Endothelial cell of umbilical vein (primary cell): ENCODE results near the gene CCDC187.

Experiments
- CTCF ChIP-seq, 2 donors: IDR thresholded peaks; 1 replicate in 1 of 2; 2 replicates in 1 of 2; pipeline ENCODE4 v1.5.1; 2011; ENCODE audit warnings: low read length in 2 of 2, mild to moderate bottlenecking in 2 of 2, moderate library complexity in 2 of 2, control low read depth in 1 of 2, inconsistent platforms in 1 of 2, low read depth in 1 of 2; ENCODE audit not compliant: insufficient read depth in 1 of 2; ENCODE audit errors: extremely low read depth in 1 of 2
- EZH2 ChIP-seq: IDR thresholded peaks from 2 replicates; pipeline ENCODE4 v1.6.1; 2012; ENCODE audit warnings: borderline replicate concordance, low read depth, mild to moderate bottlenecking, moderate library complexity, low read length, inconsistent platforms; ENCODE audit not compliant: severe bottlenecking
- MAX ChIP-seq: IDR thresholded peaks from 2 replicates; pipeline ENCODE4 v1.6.1; 2011; ENCODE audit not compliant: insufficient read depth, insufficient read length
- MYC ChIP-seq: IDR thresholded peaks from one replicate; pipeline ENCODE4 v1.6.1; 2011; ENCODE audit warnings: mild to moderate bottlenecking, low read depth, low read length
- POLR2A ChIP-seq: IDR thresholded peaks from 2 replicates; pipeline ENCODE4 v1.6.1; 2012; ENCODE audit warnings: low read depth, mild to moderate bottlenecking, control low read depth, low read length
- POLR2AphosphoS5 ChIP-seq: IDR thresholded peaks from 2 replicates; pipeline ENCODE4 v1.6.1; 2012; ENCODE audit warnings: low read depth, mild to moderate bottlenecking, control low read depth, low read length, moderate library complexity; ENCODE audit not compliant: insufficient read depth

- no peak for TF ChIP-seq POLR2A
- no peak for TF ChIP-seq EZH2
- no peak for TF ChIP-seq CTCF (IDR thresholded peaks at IDR 0.05; ENCODE audit: extremely low read depth in 1 of 2, insufficient read depth in 1 of 2, low read depth in 1 of 2, low read length in 2 of 2)
- no peak for TF ChIP-seq MYC
- TF ChIP-seq MAX: no peak
- TF ChIP-seq POLR2AphosphoS5: no peak
These were observed 63.9 kb downstream of the CCDC187 start for GRCh38 chr9:136239983-136240330.
